T47D (cell line): Measurements from ENCODE around the gene ITSN1.

Source experiments
- DNase-seq, 2 experiments: peaks; one replicate each; pipeline versions ENCODE4 v3.0.0 to v3.0.0-alpha.2; 2011 to 2012; ENCODE audit warnings: low read depth in 1 of 2, low spot score in 1 of 2
- JUND ChIP-seq: IDR thresholded peaks from 2 replicates; pipeline ENCODE4 v1.6.1; 2012; ENCODE audit warnings: low read depth
- in situ Hi-C: cut with HindIII; loops from 2 replicates; pipeline ENCODE4 v1.10.0; 2016; ENCODE audit warnings: low sequenced_read_pairs, low pct_unique_long_range_greater_than_20kb

The ITSN1 gene

GRCh38 chr21:33820798-33821197 is 178.5 kb downstream of the ITSN1 start:
- no peak for DNase-seq
- in situ Hi-C loops: no loop called here
- no peak for TF ChIP-seq JUND

- in situ Hi-C loops: no loop called here
- DNase-seq: no peak
These were observed 179.4 kb downstream of the ITSN1 start for GRCh38 chr21:33821503-33822322.

GRCh38 chr21:33824156-33824941 is 182.0 kb downstream of the ITSN1 start:
- in situ Hi-C loops: no loop called here
- DNase-seq: no peak
- TF ChIP-seq JUND: no peak

More at GRCh38 chr21:33821503-33822322, 179.4 kb downstream of the ITSN1 start:
- TF ChIP-seq JUND: no peak

- in situ Hi-C loops: no loop called here
These were observed 183.1 kb downstream of the ITSN1 start for GRCh38 chr21:33825419-33825818.

GRCh38 chr21:33825915-33826314 is 183.6 kb downstream of the ITSN1 start:
- no peak for DNase-seq
- in situ Hi-C loops: no loop called here
- no peak for TF ChIP-seq JUND

More at GRCh38 chr21:33825419-33825818, 183.1 kb downstream of the ITSN1 start:
- DNase-seq: no peak
- TF ChIP-seq JUND: no peak

GRCh38 chr21:33828083-33828482 is 185.8 kb downstream of the ITSN1 start:
- DNase-seq: no peak
- in situ Hi-C loops: no loop called here
- no peak for TF ChIP-seq JUND

GRCh38 chr21:33828577-33828976 is 186.3 kb downstream of the ITSN1 start:
- in situ Hi-C loops: no loop called here
- TF ChIP-seq JUND: no peak
- no peak for DNase-seq

GRCh38 chr21:33829844-33830243 is 187.5 kb downstream of the ITSN1 start:
- no peak for DNase-seq
- in situ Hi-C loops: no loop called here
- no peak for TF ChIP-seq JUND

GRCh38 chr21:33831962-33832659 is 189.8 kb downstream of the ITSN1 start:
- DNase-seq: no peak
- no peak for TF ChIP-seq JUND
- in situ Hi-C loops: no loop called here

- TF ChIP-seq JUND: no peak
- no peak for DNase-seq
- in situ Hi-C loops: no loop called here
These were observed 192.7 kb downstream of the ITSN1 start for GRCh38 chr21:33834801-33835500.

- TF ChIP-seq JUND: no peak
- DNase-seq: no peak
- in situ Hi-C loops: no loop called here
These were observed 193.6 kb downstream of the ITSN1 start for GRCh38 chr21:33835920-33836319.

GRCh38 chr21:33836408-33836807 is 194.1 kb downstream of the ITSN1 start:
- no peak for DNase-seq
- TF ChIP-seq JUND: no peak
- in situ Hi-C loops: no loop called here
